ENCODE data around the gene SRD5A2.

The SRD5A2 gene, protein sequence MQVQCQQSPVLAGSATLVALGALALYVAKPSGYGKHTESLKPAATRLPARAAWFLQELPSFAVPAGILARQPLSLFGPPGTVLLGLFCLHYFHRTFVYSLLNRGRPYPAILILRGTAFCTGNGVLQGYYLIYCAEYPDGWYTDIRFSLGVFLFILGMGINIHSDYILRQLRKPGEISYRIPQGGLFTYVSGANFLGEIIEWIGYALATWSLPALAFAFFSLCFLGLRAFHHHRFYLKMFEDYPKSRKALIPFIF

DNA sequence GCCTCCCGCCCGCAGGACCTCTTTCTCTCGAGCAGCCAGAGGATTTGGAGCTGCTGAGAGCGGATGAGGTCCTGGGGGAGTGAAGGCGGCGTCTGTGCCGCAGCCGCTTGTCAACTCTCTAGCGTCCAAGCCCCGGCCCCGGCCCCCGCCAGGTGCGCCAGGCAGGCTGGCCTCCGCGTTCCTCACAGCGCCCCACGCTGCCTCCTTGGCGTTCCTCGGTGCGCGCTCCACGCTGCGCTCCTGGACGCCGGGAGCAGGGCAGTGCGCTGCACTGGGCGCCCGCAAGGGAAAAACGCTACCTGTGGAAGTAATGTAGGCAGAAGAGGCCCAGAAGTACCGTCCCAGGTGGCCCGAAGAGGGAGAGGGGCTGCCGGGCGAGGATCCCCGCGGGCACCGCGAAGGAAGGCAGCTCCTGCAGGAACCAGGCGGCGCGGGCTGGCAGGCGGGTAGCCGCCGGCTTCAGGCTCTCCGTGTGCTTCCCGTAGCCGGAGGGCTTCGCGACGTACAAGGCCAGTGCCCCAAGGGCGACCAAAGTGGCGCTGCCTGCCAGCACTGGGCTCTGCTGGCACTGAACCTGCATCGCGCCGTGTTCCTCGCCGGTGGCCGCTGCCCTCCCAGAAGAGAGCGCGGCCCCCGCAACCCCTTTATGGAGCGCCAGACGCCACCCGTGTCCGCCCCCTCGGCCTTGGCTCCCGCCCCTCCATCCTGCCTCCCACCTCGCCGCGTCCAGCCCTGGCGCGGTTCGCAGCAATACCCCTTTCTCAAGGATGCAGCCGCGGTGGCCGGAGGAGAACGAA, at the start of gene SRD5A2:
Gene SRD5A2 (minus strand): TSS at position 618 of the 797 bp plus-strand sequence. CDS start 38 bp downstream, at position 580.
- no peak for DNase-seq (ENCODE audit: low read depth in 2 of 2)

DNA sequence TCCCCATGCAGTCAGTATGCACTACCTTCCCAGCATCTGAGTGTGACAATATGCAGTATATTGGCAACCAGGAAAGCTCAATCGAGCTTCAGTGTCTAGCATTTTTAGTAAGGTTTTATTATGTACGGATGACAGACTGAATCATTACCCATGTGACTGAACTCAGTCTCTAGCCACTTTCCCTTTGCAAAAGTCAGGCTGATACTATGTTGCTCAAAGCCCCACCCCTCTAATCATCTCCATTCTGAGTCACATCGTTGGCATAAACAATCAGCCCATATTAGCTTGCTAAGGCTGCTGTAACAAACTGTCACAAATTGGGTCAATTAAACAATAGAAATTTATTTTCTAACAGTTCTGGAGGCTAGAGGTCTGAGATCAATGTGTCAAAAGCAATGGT, 25.8 kb upstream of the SRD5A2 start:
- no peak for DNase-seq (ENCODE audit: low read depth in 2 of 2)

DNA sequence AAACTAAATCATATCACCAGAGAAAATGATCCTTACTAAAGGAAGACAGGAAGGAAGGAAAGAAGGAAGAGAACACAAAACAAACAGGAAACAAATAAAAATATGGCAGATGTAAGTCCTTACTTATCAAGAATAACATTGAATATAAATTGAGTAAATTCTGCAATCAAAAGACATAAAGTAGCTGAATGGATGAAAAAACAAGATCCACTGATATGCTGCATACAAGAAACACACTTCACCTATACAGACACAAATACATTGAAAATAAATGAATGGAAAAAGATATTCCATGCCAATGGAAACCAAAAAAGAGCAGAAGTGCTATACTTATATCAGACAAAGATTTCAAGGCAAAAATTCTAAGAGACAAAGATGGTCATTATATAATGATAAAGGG, 18.0 kb upstream of the SRD5A2 start:
- no peak for DNase-seq (ENCODE audit: low read depth in 2 of 2)

DNA sequence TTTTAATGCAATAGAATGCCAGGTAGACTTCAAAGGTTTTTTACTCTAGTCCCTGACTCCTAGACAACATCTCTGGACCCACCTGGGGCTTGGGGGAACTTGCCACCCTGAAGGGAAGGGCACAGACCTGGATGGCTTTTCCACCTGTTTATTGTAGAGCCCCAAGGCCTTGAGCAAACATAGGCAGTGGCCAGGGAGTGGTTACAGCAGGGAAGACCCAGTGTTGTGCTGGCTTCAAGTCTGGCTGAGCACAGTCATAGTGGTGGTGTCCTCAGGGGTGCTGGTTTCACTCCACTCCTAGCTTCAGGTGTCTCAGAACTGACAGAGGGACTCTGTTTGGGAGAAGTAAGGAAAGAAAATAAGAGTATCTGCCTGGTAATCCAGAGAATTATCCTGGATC, 5.5 kb upstream of the SRD5A2 start:
- DNase-seq (ENCODE audit: low read depth in 2 of 2): no peak

DNA sequence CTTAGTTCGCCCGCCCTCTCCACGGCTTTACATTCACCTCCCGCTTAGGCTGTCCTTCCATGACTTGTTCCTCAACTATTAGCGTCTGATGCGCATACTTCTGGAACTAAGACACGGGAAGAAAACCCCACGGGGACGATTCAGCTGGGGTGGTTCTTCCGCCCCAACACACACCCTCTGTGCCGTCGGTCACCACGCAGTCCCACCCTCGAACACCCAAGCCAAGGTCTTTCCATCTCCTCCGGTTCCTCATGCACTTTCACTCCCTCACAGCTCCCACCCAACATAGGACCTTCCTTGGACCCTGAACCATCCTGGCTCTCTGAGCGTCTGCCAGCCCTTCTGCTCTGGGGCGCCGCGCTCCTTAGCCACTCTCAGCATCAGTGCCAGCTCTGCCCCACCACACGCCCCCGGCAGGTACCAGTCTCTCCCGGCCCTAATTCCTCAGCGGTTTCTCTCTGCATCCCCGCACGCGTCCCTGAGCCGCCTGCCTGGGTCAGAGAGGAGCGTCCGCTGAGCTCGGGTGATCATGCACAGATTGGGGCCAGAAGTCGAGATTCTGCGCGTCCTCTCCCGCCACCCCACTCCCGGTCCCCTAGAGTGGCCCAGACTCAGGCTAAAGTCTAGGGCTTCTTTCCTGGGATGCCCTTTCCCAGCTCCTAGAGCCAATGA, 522 bp upstream of the SRD5A2 start:
- no peak for DNase-seq (ENCODE audit: low read depth in 2 of 2)

DNA sequence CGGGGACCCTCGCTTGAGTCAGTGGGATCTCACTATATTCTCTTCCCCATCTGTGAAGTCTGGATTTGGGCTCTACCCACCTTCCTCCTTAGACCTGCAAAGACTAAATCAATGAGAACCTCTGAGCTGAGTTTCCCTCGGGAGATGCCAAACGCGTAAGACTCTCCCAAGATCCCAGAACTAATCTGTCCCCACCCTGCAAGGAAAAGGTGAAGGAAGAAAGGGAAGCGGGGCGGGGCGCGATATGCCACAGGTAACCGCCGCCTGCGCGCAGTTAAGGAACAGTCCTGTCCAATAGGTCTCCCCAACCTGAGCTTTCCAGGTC, 780 bp downstream of the SRD5A2 start:
- DNase-seq (ENCODE audit: low read depth in 2 of 2): no peak

DNA sequence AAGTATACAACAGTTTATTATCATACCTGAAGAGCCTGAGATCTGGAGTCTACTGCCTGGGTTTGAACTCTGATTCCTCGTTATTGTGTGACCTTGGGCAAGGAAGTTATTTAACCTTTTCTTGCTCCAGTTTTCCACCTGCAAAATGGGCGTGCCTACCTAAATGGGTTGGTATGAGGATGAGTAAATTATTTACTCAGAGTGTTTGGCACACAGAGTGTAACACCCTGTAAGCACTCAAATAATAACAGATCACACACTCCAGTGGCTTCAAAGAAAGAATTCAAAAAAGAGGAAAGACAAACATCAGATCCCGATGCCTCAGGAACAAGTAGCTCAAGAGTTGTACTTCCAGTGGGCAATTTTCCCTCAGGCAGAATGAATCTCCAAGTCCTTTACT, 2.4 kb downstream of the SRD5A2 start:
- no peak for DNase-seq (ENCODE audit: low read depth in 2 of 2)

DNA sequence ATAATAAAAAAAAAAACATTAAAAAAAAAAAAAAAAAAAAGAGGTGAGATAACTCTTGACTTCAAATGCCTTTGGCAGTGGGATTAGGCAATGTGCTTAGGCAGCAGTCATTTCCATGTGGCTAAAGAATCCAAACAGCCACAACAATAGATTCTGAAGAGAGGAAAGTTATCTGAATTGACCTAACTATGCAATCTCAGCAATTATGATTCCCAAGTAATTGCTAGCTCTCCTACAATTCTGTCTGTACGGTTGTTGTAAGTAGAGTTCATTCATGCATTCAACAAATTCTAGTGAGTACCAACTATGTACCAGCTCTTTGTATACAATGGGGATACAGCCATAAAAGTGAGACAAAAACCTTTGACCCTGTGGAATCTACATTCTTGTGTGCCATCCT, 3.6 kb downstream of the SRD5A2 start:
- no peak for DNase-seq (ENCODE audit: low read depth in 2 of 2)

DNA sequence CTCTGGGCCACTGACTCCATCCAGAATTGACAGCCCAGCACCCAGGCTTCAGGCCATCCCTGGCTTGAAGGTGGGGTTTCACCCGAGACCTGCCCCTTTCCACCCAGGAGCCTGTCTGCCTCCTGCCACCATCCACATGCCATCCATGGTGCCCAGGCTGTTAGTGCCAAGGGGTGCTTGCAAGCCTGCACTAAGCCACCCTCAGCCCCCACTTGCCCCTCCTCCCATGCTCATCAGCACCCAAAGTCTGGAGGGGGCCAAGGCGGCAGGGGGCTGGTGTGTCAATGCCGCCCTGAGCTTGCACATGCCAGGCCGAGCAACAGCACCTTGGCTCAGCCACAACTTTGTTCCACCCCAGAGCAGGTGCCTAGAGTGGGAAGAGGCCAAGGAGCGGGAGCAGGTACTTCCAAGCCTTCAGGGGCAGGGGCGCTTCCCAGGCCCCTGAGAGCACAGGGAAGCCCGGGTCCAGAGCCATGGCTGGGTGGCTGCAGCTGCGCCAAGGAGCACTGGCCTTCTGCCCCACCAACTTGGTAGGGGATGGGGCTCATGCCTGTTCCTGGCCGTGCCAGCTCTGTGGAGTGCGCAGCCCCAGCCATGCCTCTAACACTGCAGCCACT, 12.0 kb downstream of the SRD5A2 start:
- DNase-seq (ENCODE audit: low read depth in 2 of 2): no peak

DNA sequence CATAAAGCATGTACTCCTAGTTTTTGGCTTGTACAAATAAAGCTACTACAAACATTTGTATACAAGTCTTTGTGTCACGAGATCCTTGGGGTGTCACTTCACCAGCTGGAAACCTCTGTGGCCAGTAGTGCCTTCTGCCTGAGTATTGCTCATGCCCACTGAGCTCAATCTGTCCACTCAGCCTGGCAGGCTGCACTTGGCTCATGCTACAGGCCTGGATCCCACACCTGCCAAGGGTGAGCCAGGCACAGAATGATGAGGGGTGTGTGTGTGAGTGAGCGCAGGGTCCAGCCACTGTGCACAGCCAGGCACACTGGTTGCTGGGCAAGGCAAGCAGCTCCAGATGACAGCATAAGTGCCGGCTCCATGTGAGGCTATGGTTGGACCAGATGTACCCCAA, 13.1 kb downstream of the SRD5A2 start:
- no peak for DNase-seq (ENCODE audit: low read depth in 2 of 2)

DNA sequence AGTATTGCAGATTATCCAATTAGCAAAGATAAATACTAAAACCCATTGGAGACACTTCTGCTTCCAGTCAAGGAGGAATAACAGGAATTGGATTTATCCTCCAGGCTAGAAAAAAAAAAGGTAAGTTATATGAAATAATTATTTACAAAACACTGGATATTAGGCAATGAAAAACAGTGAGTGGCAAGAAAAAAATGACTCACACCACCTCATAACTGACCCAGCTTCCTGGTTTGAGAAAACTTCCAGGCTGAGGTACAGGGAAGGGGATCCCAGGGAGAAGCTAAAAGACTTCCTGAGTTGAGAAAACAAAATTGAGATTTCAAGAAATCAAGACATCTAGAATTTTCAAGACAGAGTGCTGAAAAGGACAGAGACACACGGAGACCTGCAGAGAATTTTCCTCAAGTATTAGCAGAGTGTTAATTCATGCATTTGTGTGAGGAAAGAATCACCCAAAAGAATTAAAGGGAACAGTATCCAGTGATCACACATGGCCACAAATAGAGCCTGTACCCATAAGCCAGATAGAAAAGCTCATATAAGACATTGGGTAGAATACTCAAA, 17.4 kb downstream of the SRD5A2 start:
- DNase-seq (ENCODE audit: low read depth in 2 of 2): no peak

DNA sequence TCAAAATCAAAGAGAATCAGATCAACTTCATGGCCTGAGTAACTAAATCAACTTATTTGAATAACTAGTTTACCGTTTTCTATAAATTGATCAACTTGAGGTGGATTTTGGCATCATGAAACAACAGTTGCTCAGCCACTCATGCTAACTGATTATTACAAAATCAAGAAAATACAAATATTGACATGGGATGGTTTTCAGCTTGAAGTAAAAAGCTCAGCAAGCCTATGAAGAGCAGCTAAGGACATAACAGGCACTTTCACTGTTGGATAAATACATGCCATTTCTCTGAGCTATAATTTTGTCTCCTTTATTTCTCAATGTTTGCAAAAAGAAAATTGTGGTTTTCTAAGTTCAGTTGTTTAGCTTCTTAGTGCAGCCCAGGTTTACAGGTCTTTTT, 18.9 kb downstream of the SRD5A2 start:
- DNase-seq (ENCODE audit: low read depth in 2 of 2): no peak

DNA sequence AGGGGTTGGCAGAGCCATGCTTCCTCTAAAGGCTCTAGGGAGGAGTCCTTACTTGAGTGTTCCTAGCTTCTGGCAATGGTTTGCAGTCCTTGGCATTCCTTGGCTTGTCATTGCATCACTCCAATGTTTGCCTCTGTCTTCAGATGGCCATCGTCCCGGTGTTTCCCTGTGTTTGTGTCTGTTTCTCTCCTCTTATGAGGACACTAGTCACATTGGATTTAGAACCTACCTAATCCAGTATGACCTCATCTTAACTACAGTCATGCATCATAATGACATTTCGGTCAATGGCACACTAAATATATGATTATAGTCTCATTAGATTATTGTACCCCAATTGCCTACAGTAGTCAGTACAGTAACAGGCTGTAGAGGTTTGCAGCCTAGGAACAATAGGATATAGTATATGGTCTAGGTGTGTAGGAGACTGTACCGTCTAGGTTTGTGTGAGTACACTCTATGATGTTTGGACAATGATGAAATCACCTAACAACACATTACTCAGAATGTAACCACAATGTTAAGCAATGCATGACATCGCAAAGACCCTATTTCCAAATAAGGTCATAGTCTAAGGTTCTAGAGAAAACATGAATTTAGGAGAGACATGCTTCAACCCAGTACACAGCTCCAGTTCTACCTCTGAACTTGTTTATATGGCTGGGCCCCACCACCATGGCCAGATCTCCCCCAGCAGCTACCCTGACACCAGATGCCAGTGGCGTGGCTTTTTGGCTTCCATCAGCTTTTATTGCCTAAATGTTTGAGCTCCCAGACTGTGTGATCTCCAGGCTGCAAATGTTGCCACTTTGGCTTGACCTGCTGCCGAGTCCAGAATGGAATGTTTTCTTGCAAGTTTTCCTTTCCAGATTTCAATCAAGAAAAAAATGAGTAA, 22.1 kb downstream of the SRD5A2 start:
- DNase-seq (ENCODE audit: low read depth in 2 of 2): no peak

DNA sequence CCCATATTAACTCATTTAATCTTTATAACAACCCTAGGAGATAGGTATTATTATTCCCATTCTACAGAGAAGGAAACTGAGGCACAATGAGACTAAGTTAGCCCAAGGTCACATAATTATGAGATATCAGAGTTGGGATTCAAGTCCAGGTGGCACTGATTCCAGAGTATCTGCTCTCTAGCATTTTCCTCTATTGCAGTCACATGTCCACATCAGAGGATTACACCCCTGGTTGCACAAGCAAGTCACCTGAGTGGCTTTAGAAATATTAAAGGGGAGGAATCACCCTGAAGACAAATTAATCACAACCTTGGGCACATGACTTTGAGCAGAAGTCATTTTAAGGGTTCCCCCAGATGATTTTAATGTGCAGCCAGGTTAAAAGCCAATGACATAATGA, 23.8 kb downstream of the SRD5A2 start:
- no peak for DNase-seq (ENCODE audit: low read depth in 2 of 2)

DNA sequence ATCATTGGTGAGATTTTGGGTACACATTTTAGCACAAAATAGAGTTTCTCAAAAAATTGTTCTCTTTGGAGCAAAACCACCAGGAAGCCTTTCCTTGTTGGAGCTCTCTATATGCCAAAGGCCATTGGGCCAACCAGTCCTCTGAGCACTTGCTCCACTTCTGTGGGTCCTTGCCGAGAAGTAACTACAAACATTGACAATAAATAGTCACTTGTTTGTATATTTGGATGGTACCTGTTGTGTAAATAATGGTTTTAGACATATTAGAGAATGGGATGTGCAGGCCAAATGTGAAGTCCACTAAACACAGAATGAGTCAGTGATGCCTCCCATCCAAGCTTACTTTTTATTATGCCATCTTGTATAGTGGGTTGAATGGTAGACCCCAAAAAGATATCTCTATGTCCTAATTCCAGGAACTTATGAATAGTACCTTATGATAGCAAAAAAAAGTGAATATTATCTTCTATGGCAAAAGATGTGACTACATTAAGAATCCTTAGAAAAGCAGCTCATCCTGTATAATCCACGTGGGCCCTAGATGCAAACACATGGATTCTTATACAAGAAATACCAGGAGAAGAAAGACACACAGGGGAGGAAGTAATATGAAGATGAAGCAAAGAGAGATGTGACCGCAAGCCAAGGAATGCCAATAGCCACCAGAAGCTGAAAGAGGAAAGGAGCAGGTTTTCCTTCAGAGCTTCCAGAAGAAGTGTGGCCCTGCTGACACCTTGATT, 24.6 kb downstream of the SRD5A2 start:
- no peak for DNase-seq (ENCODE audit: low read depth in 2 of 2)

DNA sequence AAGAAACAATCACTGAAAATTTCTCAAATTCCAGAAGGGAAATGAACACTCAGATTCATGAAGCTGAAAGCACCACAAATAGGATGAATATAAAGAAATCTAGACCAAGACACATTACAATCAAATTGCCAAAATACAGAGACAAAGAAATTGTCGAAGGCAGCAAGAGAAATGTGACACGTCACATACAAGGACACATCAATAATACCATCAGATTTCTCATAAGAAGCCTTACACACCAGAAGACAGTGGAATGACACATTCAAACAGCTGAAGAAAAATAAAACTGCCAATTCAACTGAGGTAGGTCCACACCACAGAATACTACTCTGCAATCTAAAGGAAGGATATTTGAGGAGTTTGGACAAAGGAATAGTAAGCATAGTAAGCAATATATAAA, 27.4 kb downstream of the SRD5A2 start:
- no peak for DNase-seq (ENCODE audit: low read depth in 2 of 2)

DNA sequence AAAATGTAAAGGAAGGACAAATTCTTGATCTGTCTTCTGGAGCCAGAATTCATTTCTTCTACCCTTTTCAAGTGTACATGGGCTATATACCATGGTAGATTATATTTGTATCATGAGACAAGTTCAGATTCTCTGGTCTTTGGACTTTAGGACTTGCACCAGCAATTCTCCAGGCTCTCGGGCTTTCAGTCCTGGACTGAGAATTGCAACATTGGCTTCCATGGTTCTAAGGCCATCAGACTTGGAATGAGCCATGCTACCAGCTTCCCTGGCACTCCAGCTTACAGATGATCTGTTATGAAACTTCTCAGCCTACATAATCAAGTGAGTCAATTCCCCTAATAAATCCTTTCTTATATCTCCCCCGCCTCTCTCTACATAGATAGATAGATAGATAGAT, 33.3 kb downstream of the SRD5A2 start:
- DNase-seq (ENCODE audit: low read depth in 2 of 2): no peak

DNA sequence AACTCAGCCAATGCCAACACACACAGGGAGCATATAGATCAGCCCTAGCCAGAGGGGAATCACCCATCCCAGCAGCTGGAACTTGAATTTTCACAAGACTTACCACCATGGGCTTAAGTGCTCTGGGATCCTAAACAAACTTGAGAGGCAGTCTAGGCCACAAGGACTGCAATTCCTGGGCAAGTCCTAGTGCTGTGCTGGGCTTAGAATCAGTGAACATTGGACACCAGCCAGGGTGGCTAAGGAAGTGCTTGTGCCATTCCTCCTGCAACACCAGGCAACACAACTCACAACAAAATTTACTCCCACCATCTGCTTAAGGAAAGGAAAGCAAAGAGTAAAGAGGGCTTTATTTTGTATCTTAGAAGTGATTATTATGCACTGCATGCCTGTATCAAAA, 38.9 kb downstream of the SRD5A2 start:
- DNase-seq (ENCODE audit: low read depth in 2 of 2): no peak

DNA sequence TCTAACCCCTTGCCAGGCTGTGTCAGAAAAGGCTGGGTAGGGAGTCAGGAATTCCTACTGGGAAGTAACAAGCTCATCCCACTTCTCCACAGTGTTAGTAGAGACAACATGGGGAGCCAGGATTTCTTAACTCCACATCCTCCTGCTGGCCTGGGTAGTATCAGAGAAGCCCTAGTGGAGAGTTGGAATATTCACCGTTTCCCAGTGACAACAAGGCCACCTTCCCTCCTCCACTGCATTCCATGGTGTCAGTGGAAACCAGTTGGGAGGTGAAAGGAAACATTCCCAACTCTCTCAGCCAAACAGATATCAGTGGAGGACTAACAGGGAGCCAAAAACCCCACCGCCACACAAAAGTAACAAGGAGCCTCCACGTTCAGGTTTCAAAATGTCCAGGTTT, 41.2 kb downstream of the SRD5A2 start:
- DNase-seq (ENCODE audit: low read depth in 2 of 2): no peak

DNA sequence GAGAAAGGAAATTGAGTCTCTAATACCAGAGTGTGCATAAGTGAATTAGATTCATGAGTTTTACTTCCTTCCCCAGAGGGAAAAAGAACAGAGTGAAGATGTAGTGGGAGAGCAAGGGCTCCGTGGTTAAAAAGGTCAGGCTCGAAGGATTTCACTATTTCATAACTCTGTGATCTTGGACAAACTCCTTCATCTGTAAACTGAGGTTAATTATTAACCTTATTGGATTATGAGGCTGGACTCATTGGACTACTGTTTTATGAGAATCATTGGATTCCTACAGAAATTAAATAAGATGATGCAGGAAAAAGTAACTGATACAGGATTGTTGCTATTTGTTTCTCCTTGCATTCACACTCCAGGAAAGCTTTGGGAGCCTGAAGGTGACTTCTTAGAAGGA, 45.0 kb downstream of the SRD5A2 start:
- no peak for DNase-seq (ENCODE audit: low read depth in 2 of 2)

DNA sequence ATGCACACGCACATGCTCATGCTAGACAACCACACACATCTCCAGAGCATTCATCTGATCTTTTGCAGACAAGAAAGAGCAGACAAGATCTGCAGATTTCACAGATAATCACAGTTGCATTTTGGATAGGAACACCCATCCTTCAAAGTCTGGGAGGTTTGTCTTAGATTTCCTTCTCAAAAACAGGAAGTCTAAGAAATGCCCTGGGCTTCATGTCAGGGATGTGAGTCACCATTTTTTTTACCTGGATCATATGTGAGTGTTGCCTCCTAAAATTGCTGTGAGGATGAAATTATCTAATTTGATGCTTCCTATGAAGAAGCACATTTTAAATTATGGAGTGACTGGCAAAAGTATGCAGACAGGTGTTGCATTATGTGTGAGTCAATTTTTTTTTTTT, 46.1 kb downstream of the SRD5A2 start:
- DNase-seq (ENCODE audit: low read depth in 2 of 2): no peak
